Neuronal stem cell (in vitro differentiated cells): ENCODE measurements around the gene FHDC1.

ENCODE experiments used
- DNase-seq: peaks from one replicate; pipeline ENCODE4 v3.0.0-alpha.2; 2013; ENCODE audit warnings: low spot score
- H2AFZ ChIP-seq: one replicate; pipeline ENCODE4 v1.6.1; 2013; ENCODE audit warnings: mild to moderate bottlenecking, low read length, inconsistent platforms
- H2AK5ac ChIP-seq: 2 replicates; pipeline ENCODE4 v1.6.1; 2013; ENCODE audit warnings: low read depth, mild to moderate bottlenecking, inconsistent platforms, low read length, moderate library complexity, mixed read lengths
- H2BK120ac ChIP-seq: 2 replicates; pipeline ENCODE4 v1.6.1; 2013; ENCODE audit warnings: low read depth, mild to moderate bottlenecking, inconsistent platforms, low read length, moderate library complexity, mixed read lengths
- H2BK12ac ChIP-seq: one replicate; pipeline ENCODE4 v1.6.1; 2013; ENCODE audit warnings: low read length, inconsistent platforms
- H2BK15ac ChIP-seq: 2 replicates; pipeline ENCODE4 v1.6.1; 2013; ENCODE audit warnings: mild to moderate bottlenecking, low read length, inconsistent platforms, mixed read lengths
- H2BK5ac ChIP-seq: one replicate; pipeline ENCODE4 v1.6.1; 2013; ENCODE audit warnings: inconsistent platforms, mild to moderate bottlenecking, low read length, moderate library complexity
- H3K14ac ChIP-seq: one replicate; pipeline ENCODE4 v1.6.1; 2013; ENCODE audit warnings: low read length, inconsistent platforms
- H3K18ac ChIP-seq: 2 replicates; pipeline ENCODE4 v1.6.1; 2013; ENCODE audit warnings: low read length, inconsistent platforms
- H3K23ac ChIP-seq: 2 replicates; pipeline ENCODE4 v1.6.1; 2013; ENCODE audit warnings: low read depth, mild to moderate bottlenecking, mixed read lengths, low read length, inconsistent platforms; ENCODE audit not compliant: poor library complexity
- H3K27ac ChIP-seq: replicated peaks from 3 replicates; pipeline ENCODE4 v1.5.1; 2013; ENCODE audit warnings: low read length, inconsistent platforms
- H3K27me3 ChIP-seq, 3 experiments: 2 replicates each; pipeline ENCODE4 v1.6.1; 2013; ENCODE audit warnings: low read length in 3 of 3, mild to moderate bottlenecking in 2 of 3, inconsistent platforms in 1 of 3, low read depth in 1 of 3, mixed read lengths in 1 of 3, moderate library complexity in 1 of 3; ENCODE audit not compliant: control insufficient read depth in 3 of 3, insufficient read depth in 3 of 3
- H3K36me3 ChIP-seq, 2 donors: replicated peaks in 1 of 2; 2 replicates each; pipeline ENCODE4 v1.6.1; 2013; ENCODE audit warnings: low read length in 2 of 2; ENCODE audit not compliant: control insufficient read depth in 2 of 2, insufficient read depth in 2 of 2
- H3K4ac ChIP-seq: 2 replicates; pipeline ENCODE4 v1.6.1; 2013; ENCODE audit warnings: inconsistent platforms, mild to moderate bottlenecking, low read length, moderate library complexity
- H3K4me1 ChIP-seq, 2 donors: 1 replicate in 1 of 2; 2 replicates in 1 of 2; pipeline ENCODE4 v1.6.1; 2013; ENCODE audit warnings: low read length in 2 of 2, low read depth in 1 of 2; ENCODE audit not compliant: control insufficient read depth in 2 of 2, insufficient read depth in 1 of 2
- H3K4me2 ChIP-seq: one replicate; pipeline ENCODE4 v1.6.1; 2013; ENCODE audit warnings: mild to moderate bottlenecking, low read length, inconsistent platforms; ENCODE audit not compliant: insufficient read depth, poor library complexity, severe bottlenecking
- H3K4me3 ChIP-seq, 2 donors: 2 replicates each; pipeline ENCODE4 v1.5.1; 2013; ENCODE audit warnings: low read length in 2 of 2, mild to moderate bottlenecking in 2 of 2, inconsistent platforms in 1 of 2, moderate library complexity in 1 of 2
- H3K79me1 ChIP-seq: one replicate; pipeline ENCODE4 v1.6.1; 2013; ENCODE audit warnings: low read depth, mild to moderate bottlenecking, inconsistent platforms, low read length, moderate library complexity
- H3K9ac ChIP-seq: one replicate; pipeline ENCODE4 v1.6.1; 2013; ENCODE audit warnings: mild to moderate bottlenecking, low read depth, low read length, inconsistent platforms; ENCODE audit not compliant: poor library complexity
- H3K9me3 ChIP-seq, 2 donors: replicated peaks in 1 of 2; 2 replicates each; pipeline versions ENCODE3 to v1.6.1; 2013; ENCODE audit warnings: low read length in 2 of 2, mild to moderate bottlenecking in 2 of 2, inconsistent platforms in 1 of 2, low read depth in 1 of 2, mixed read lengths in 1 of 2, moderate library complexity in 1 of 2; ENCODE audit not compliant: control insufficient read depth in 2 of 2, insufficient read depth in 1 of 2
- H4K8ac ChIP-seq: one replicate; pipeline ENCODE4 v1.6.1; 2013; ENCODE audit warnings: low read depth, mild to moderate bottlenecking, inconsistent platforms, low read length, moderate library complexity
- H4K91ac ChIP-seq: one replicate; pipeline ENCODE4 v1.6.1; 2013; ENCODE audit warnings: low read length, low read depth, mild to moderate bottlenecking, inconsistent platforms; ENCODE audit not compliant: poor library complexity
- WGBS, 2 donors: extraction: QIAGEN DNeasy Blood & Tissue Kit; methylation state at CpG; one replicate each; pipeline ENCODE4 v1.1.7; 2013; ENCODE audit warnings: missing lambda C conversion rate in 2 of 2, mixed read lengths in 1 of 2; ENCODE audit not compliant: insufficient read length in 2 of 2, insufficient replicate concordance in 1 of 2; ENCODE audit errors: extremely low coverage in 2 of 2; 5-methylcytosine and 5-hydroxymethylcytosine counted together

FHDC1 gene

GRCh38 chr4:153001626-153002025, 65.5 kb downstream of the FHDC1 start:
- Histone ChIP-seq H3K79me1 (no peaks in the 10 kb centered on the region), H3K27me3 (peaks cover 0 to 61% (median 0%) of the 10 kb centered on the region in 3 experiments), H3K4me2 (no peak overlapping the region), H3K9me3 (no peaks in the 10 kb centered on the region), H3K23ac (no peak overlapping the region), H2BK12ac (no peak overlapping the region), H2BK15ac (no peak overlapping the region), H3K36me3 (no peaks in the 10 kb centered on the region), H2AK5ac (peak overlapping the region; percentile 59), H4K8ac (no peak overlapping the region), H3K4ac (no peak overlapping the region), H2AFZ (peak overlapping the region; percentile 70), H4K91ac (no peak overlapping the region), H3K4me1 (peaks cover 12 to 18% of the 10 kb centered on the region in 2 donors), H3K9ac (no peak overlapping the region), H3K27ac (no peak overlapping the region), H3K14ac (no peak overlapping the region), H2BK5ac (no peak overlapping the region), H2BK120ac (no peak overlapping the region), H3K18ac (peak overlapping the region; percentile 20), H3K4me3 (no peak overlapping the region)
- DNase-seq = no peak
- WGBS, 2 donors = no CpG with 5 or more reads among the region's 5 CpGs

GRCh38 chr4:153002110-153002509, 66.0 kb downstream of the FHDC1 start:
- H3K27ac ChIP-seq = no peak overlapping the region
- WGBS, 2 donors = no CpG with 5 or more reads among the region's 2 CpGs

GRCh38 chr4:153004081-153004850, 68.1 kb downstream of the FHDC1 start:
- H3K36me3 ChIP-seq = no peaks in the 10 kb centered on the region
- no peak overlapping the region for H3K4me2 ChIP-seq
- no peak overlapping the region for H3K9ac ChIP-seq
- no peak overlapping the region for H4K91ac ChIP-seq
- no peak overlapping the region for H2BK12ac ChIP-seq
- H2BK120ac ChIP-seq = no peak overlapping the region
- H3K79me1 ChIP-seq = no peaks in the 10 kb centered on the region
- no peak for DNase-seq
- no peak overlapping the region for H3K14ac ChIP-seq
- no peak overlapping the region for H3K18ac ChIP-seq
- WGBS, 2 donors = no CpG with 5 or more reads among the region's 6 CpGs
- H3K9me3 ChIP-seq = no peaks in the 10 kb centered on the region
- no peak overlapping the region for H4K8ac ChIP-seq
- H3K4me1 ChIP-seq = peaks cover 12 to 18% of the 10 kb centered on the region in 2 donors
- H3K4ac ChIP-seq = no peak overlapping the region
- H3K27me3 ChIP-seq = peaks cover 0 to 55% (median 0%) of the 10 kb centered on the region in 3 experiments
- H3K4me3 ChIP-seq = no peak overlapping the region
- no peak overlapping the region for H2AK5ac ChIP-seq
- no peak overlapping the region for H3K23ac ChIP-seq
- no peak overlapping the region for H2BK5ac ChIP-seq
- no peak overlapping the region for H3K27ac ChIP-seq
- H2BK15ac ChIP-seq = no peak overlapping the region
- no peak overlapping the region for H2AFZ ChIP-seq

More at GRCh38 chr4:153002110-153002509, 66.0 kb downstream of the FHDC1 start:
- no peak overlapping the region for H2BK12ac ChIP-seq
- H3K4ac ChIP-seq = no peak overlapping the region
- peaks cover 12 to 18% of the 10 kb centered on the region in 2 donors for H3K4me1 ChIP-seq
- no peak overlapping the region for H2AK5ac ChIP-seq
- no peak for DNase-seq
- no peak overlapping the region for H2BK15ac ChIP-seq
- no peaks in the 10 kb centered on the region for H3K36me3 ChIP-seq
- no peak overlapping the region for H3K14ac ChIP-seq
- no peak overlapping the region for H2BK5ac ChIP-seq
- H3K9me3 ChIP-seq = no peaks in the 10 kb centered on the region
- no peak overlapping the region for H2BK120ac ChIP-seq
- H3K23ac ChIP-seq = no peak overlapping the region
- H3K79me1 ChIP-seq = no peaks in the 10 kb centered on the region
- H3K9ac ChIP-seq = no peak overlapping the region
- no peak overlapping the region for H3K4me3 ChIP-seq
- H4K91ac ChIP-seq = no peak overlapping the region
- H4K8ac ChIP-seq = no peak overlapping the region
- no peak overlapping the region for H2AFZ ChIP-seq
- H3K4me2 ChIP-seq = no peak overlapping the region
- peaks cover 0 to 62% (median 0%) of the 10 kb centered on the region in 3 experiments for H3K27me3 ChIP-seq
- H3K18ac ChIP-seq = no peak overlapping the region

GRCh38 chr4:153005899-153006381, 69.8 kb downstream of the FHDC1 start:
- H3K27me3 ChIP-seq = peaks cover 0 to 46% (median 0%) of the 10 kb centered on the region in 3 experiments
- H4K8ac ChIP-seq = no peak overlapping the region
- no peak overlapping the region for H3K4me2 ChIP-seq
- H2BK120ac ChIP-seq = no peak overlapping the region
- no CpG with 5 or more reads among the region's 8 CpGs for WGBS, 2 donors
- H2BK15ac ChIP-seq = no peak overlapping the region
- no peaks in the 10 kb centered on the region for H3K36me3 ChIP-seq
- H3K23ac ChIP-seq = no peak overlapping the region
- peaks cover 12 to 18% of the 10 kb centered on the region in 2 donors for H3K4me1 ChIP-seq
- no peak overlapping the region for H2AK5ac ChIP-seq
- no peak overlapping the region for H2BK12ac ChIP-seq
- H3K4ac ChIP-seq = no peak overlapping the region
- DNase-seq = no peak
- H3K4me3 ChIP-seq = no peak overlapping the region
- peaks cover under 1 to 2% of the 10 kb centered on the region in 2 donors for H3K9me3 ChIP-seq
- H3K14ac ChIP-seq = no peak overlapping the region
- peak overlapping the region; percentile 81 for H3K18ac ChIP-seq
- no peak overlapping the region for H3K9ac ChIP-seq
- H4K91ac ChIP-seq = no peak overlapping the region
- H2AFZ ChIP-seq = no peak overlapping the region
- H2BK5ac ChIP-seq = no peak overlapping the region
- H3K27ac ChIP-seq = no peak overlapping the region
- H3K79me1 ChIP-seq = no peaks in the 10 kb centered on the region
